Measurements from ENCODE around the gene LENG9. TPM values are rescaled to one million over a fixed set of nuclear protein-coding genes. Genes with fewer than 3 reads are reported as not detected.

LENG9 gene
- total RNA-seq, 1 experiment from 2014 or later = 14.7 TPM

DNA sequence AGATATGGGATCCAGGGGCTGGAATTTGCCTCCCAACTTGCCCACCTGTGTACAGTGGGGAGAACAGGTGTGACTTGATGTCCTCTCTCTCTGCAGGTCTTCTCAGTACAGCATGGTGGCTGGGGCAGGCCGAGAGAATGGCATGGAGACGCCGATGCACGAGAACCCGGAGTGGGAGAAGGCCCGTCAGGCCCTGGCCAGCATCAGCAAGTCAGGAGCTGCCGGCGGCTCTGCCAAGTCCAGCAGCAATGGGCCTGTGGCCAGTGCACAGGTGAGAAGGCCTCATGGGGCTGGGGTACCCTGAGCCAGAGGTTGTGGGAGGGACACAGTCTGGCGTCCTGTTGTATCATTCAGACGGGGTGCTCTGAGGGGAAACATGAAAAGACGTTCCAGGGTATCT lies 11.6 kb downstream of the LENG9 start:
- Mint-ChIP-seq H3K9me3 (ENCODE audit: low read depth, unreplicated experiment) (no peaks in the 10 kb centered on the region), H3K27ac (ENCODE audit: unreplicated experiment) (no peak overlapping the region), H3K4me3 (ENCODE audit: low read depth, unreplicated experiment) (no peak overlapping the region), H3K27me3 (ENCODE audit: unreplicated experiment) (no peaks in the 10 kb centered on the region), H3K4me1 (ENCODE audit: low read depth, unreplicated experiment) (peaks cover 16% of the 10 kb centered on the region), H3K36me3 (ENCODE audit: insufficient read depth, unreplicated experiment) (peaks cover 94% of the 10 kb centered on the region)
- CTCF ChIA-PET = no interaction called here
- BruUV-seq (replicated peaks) = no TSS peak
- no peak for DNase-seq
- no peak for TF ChIP-seq CTCF (IDR thresholded peaks at IDR 0.05; ENCODE audit: unreplicated experiment)
- intact Hi-C loops (cut with micrococcal nuclease; ENCODE audit: unreplicated experiment) = no loop called here

- no peak for TF ChIP-seq CTCF (IDR thresholded peaks at IDR 0.05; ENCODE audit: unreplicated experiment)
- Mint-ChIP-seq H3K36me3 (ENCODE audit: insufficient read depth, unreplicated experiment) (peaks cover 93% of the 10 kb centered on the region), H3K4me1 (ENCODE audit: low read depth, unreplicated experiment) (peaks cover 16% of the 10 kb centered on the region), H3K9me3 (ENCODE audit: low read depth, unreplicated experiment) (no peaks in the 10 kb centered on the region), H3K4me3 (ENCODE audit: low read depth, unreplicated experiment) (peak overlapping the region; percentile 81), H3K27ac (ENCODE audit: unreplicated experiment) (peak overlapping the region; percentile 92), H3K27me3 (ENCODE audit: unreplicated experiment) (no peaks in the 10 kb centered on the region)
- intact Hi-C loops (cut with micrococcal nuclease; ENCODE audit: unreplicated experiment) = no loop called here
- no peak for DNase-seq
- CTCF ChIA-PET = interaction anchor here (1.1 kb wide), 1 partner anchor 12 kb away, joined by 5 read pairs; the partner anchor contains the start of gene LENG9
- BruUV-seq (replicated peaks) = no TSS peak
These were observed 12.2 kb downstream of the LENG9 start for GRCh38 chr19:54451331-54451871.

DNA sequence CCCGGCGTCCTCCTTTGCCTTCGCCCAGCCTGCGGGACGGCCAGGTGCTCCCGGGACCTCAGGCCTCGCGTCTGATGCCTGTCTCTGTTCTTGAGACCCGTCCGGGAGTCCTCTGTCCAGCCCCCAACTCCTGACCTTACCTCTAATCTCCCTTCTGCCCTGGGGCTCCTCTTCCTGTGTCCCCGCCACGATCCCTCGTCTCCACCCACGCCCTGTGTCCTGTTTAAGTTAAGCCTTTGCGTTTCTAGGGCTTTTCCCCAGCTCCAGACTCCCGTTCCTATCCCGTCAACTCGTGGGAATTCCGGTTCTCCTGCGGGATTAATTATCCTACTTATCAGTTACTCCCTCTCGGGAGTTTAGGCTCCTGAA lies 13.9 kb downstream of the LENG9 start:
- no peak for DNase-seq
- peak overlapping the region; percentile 92 for H3K27ac Mint-ChIP-seq (ENCODE audit: unreplicated experiment)
- no peaks in the 10 kb centered on the region for H3K27me3 Mint-ChIP-seq (ENCODE audit: unreplicated experiment)
- peaks cover 21% of the 10 kb centered on the region for H3K4me1 Mint-ChIP-seq (ENCODE audit: low read depth, unreplicated experiment)
- no peak for TF ChIP-seq CTCF (IDR thresholded peaks at IDR 0.05; ENCODE audit: unreplicated experiment)
- peak overlapping the region; percentile 81 for H3K4me3 Mint-ChIP-seq (ENCODE audit: low read depth, unreplicated experiment)
- peaks cover 91% of the 10 kb centered on the region for H3K36me3 Mint-ChIP-seq (ENCODE audit: insufficient read depth, unreplicated experiment)
- BruUV-seq (replicated peaks) = no TSS peak
- no peaks in the 10 kb centered on the region for H3K9me3 Mint-ChIP-seq (ENCODE audit: low read depth, unreplicated experiment)
- CTCF ChIA-PET = no interaction called here
- intact Hi-C loops (cut with micrococcal nuclease; ENCODE audit: unreplicated experiment) = loop anchor here (2.0 kb wide), 2 partner anchors 13 to 19 kb away; partner anchors contain the start of gene LENG9

- Mint-ChIP-seq H3K27me3 (ENCODE audit: unreplicated experiment) (no peaks in the 10 kb centered on the region), H3K27ac (ENCODE audit: unreplicated experiment) (peak within 1 kb of the TSS; percentile 92), H3K9me3 (ENCODE audit: low read depth, unreplicated experiment) (no peaks in the 10 kb centered on the region), H3K4me1 (ENCODE audit: low read depth, unreplicated experiment) (peaks cover 24% of the 10 kb centered on the region), H3K36me3 (ENCODE audit: insufficient read depth, unreplicated experiment) (peaks cover 91% of the 10 kb centered on the region), H3K4me3 (ENCODE audit: low read depth, unreplicated experiment) (peak within 1 kb of the TSS; percentile 81)
- CTCF ChIA-PET = interaction anchor here (1.2 to 1.8 kb wide), 5 partner anchors 14 to 58 kb away, joined by 5 to 14 read pairs (median 7); partner anchors contain the start of gene LENG9
- DNase-seq = peak; percentile 98
- no peak for TF ChIP-seq CTCF (IDR thresholded peaks at IDR 0.05; ENCODE audit: unreplicated experiment)
- BruUV-seq (replicated peaks) = no TSS peak
- intact Hi-C loops (cut with micrococcal nuclease; ENCODE audit: unreplicated experiment) = loop anchor here (2.0 kb wide), 2 partner anchors 14 to 18 kb away; partner anchors contain the start of gene LENG9
These were observed 14.5 kb downstream of the LENG9 start, which contains the start of gene LENG8 for GRCh38 chr19:54448774-54449700. TSS of gene LENG8 (plus strand) at chr19:54449199. CDS start at chr19:54451345, 2,146 bp downstream.

All from Calu3 (cell line).